HL-60/S4 treated with phorbol 12-myristate 13-acetate at 8.2 ng/mL for 4 days and 3 days (cell line): Measurements from ENCODE around the gene ANO8.

ENCODE experiments used
- in situ Hi-C: fragments of 300-500 bp; cut with MboI; formaldehyde crosslinking; loops from 2 replicates; pipeline ENCODE4 v1.15.0; 2022; ENCODE audit warnings: low sequenced_read_pairs

The ANO8 gene

GRCh38 chr19:17348700-17349099, 14.0 kb upstream of the ANO8 start:
- in situ Hi-C loops: no loop called here

GRCh38 chr19:17347877-17348276, 13.2 kb upstream of the ANO8 start:
- in situ Hi-C loops: no loop called here

- in situ Hi-C loops: no loop called here
These were observed 12.7 kb upstream of the ANO8 start for GRCh38 chr19:17347361-17347760.

GRCh38 chr19:17346109-17346671, 11.5 kb upstream of the ANO8 start:
- in situ Hi-C loops: no loop called here

GRCh38 chr19:17341845-17342244, 7.2 kb upstream of the ANO8 start:
- in situ Hi-C loops: no loop called here

GRCh38 chr19:17341386-17341785, 6.7 kb upstream of the ANO8 start:
- in situ Hi-C loops: no loop called here

GRCh38 chr19:17340871-17341357, 6.3 kb upstream of the ANO8 start:
- in situ Hi-C loops: no loop called here

- in situ Hi-C loops: no loop called here
These were observed 5.7 kb upstream of the ANO8 start for GRCh38 chr19:17340302-17340870.

- in situ Hi-C loops: no loop called here
These were observed 4.6 kb upstream of the ANO8 start for GRCh38 chr19:17339088-17339741.

- in situ Hi-C loops: no loop called here
These were observed 3.9 kb upstream of the ANO8 start for GRCh38 chr19:17338433-17339078.

GRCh38 chr19:17337675-17338432, 3.2 kb upstream of the ANO8 start:
- in situ Hi-C loops: no loop called here

GRCh38 chr19:17336872-17337674, 2.4 kb upstream of the ANO8 start, which contains the start of gene GTPBP3:
TSS of gene GTPBP3 (plus strand) at chr19:17337553. CDS start at chr19:17337612, 59 bp downstream.
- in situ Hi-C loops: no loop called here

- in situ Hi-C loops: no loop called here
These were observed 920 bp upstream of the ANO8 start for GRCh38 chr19:17335575-17335974.

GRCh38 chr19:17333611-17334413, 843 bp downstream of the ANO8 start:
- in situ Hi-C loops: no loop called here

GRCh38 chr19:17332677-17333581, 1.7 kb downstream of the ANO8 start:
- in situ Hi-C loops: no loop called here

GRCh38 chr19:17332360-17332676, 2.3 kb downstream of the ANO8 start:
- in situ Hi-C loops: no loop called here

GRCh38 chr19:17331045-17331558, 3.6 kb downstream of the ANO8 start:
- in situ Hi-C loops: no loop called here

GRCh38 chr19:17330262-17331044, 4.2 kb downstream of the ANO8 start:
- in situ Hi-C loops: no loop called here
